HEK293 (cell line): Measurements from ENCODE around the gene LAMA2.

Experiments
- CTCF ChIA-PET: fragments of 350-600 bp; formaldehyde crosslinking; extraction: SDS; loops from one replicate; lab custom pipeline; 2021; ENCODE audit warnings: antibody characterized with exemption; lab: Yijun Ruan, JAX
- POLR2A ChIA-PET: fragments of 300-600 bp; formaldehyde crosslinking; extraction: SDS; loops from one replicate; lab custom pipeline; 2020; ENCODE audit warnings: antibody characterized with exemption, inconsistent platforms; lab: Yijun Ruan, JAX
- H3K27ac ChIP-seq: fragments of 200-500 bp; sonication (Bioruptor generic); 2 replicates; pipeline ENCODE4 v1.5.1; 2014; ENCODE audit warnings: low read depth, low read length, control low read depth, inconsistent platforms; ENCODE audit errors: extremely low read depth
- H3K36me3 ChIP-seq, 2 experiments: fragments of 200-500 bp in 1 of 2; sonication (Bioruptor generic) in 1 of 2; 1 replicate in 1 of 2; 2 replicates in 1 of 2; pipeline ENCODE4 v1.5.1; 2014 to 2017; ENCODE audit warnings: inconsistent platforms in 2 of 2, low read length in 2 of 2; ENCODE audit not compliant: control insufficient read depth in 2 of 2, insufficient read depth in 1 of 2
- H3K4me1 ChIP-seq: fragments of 200-500 bp; sonication (Bioruptor generic); 2 replicates; pipeline ENCODE4 v1.5.1; 2014; ENCODE audit warnings: mild to moderate bottlenecking, low read length, inconsistent platforms; ENCODE audit not compliant: control insufficient read depth, insufficient read depth
- H3K4me3 ChIP-seq: 2 replicates; pipeline ENCODE4 v1.5.1; 2011; ENCODE audit warnings: low read depth, mild to moderate bottlenecking, control low read depth, low read length, moderate library complexity
- H3K9me3 ChIP-seq: fragments of 200-500 bp; sonication (Bioruptor generic); 2 replicates; pipeline ENCODE4 v1.5.1; 2014; ENCODE audit warnings: low read depth, low read length, inconsistent platforms; ENCODE audit not compliant: control insufficient read depth, insufficient read depth
- AEBP2 ChIP-seq: fragments of 450-650 bp; formaldehyde crosslinking; IDR thresholded peaks from 2 replicates; pipeline ENCODE4 v1.5.1; 2016; ENCODE audit warnings: missing biosample characterization, missing genetic modification characterization, borderline replicate concordance
- BCL11A ChIP-seq: fragments of 450-650 bp; formaldehyde crosslinking; IDR thresholded peaks from 2 replicates; pipeline ENCODE4 v1.5.1; 2016; ENCODE audit warnings: low read depth, missing biosample characterization, missing genetic modification characterization
- GLI4 ChIP-seq: fragments of 450-650 bp; formaldehyde crosslinking; IDR thresholded peaks from 2 replicates; pipeline ENCODE4 v1.5.1; 2016; ENCODE audit warnings: missing biosample characterization, missing genetic modification characterization
- HOXA7 ChIP-seq: sonication (generic); formaldehyde crosslinking; IDR thresholded peaks from 2 replicates; pipeline ENCODE4 v1.8.1; 2022; ENCODE audit warnings: missing genetic modification reagents, borderline replicate concordance
- KLF8 ChIP-seq: fragments of 450-650 bp; formaldehyde crosslinking; IDR thresholded peaks from 2 replicates; pipeline ENCODE4 v1.5.1; 2016; ENCODE audit warnings: missing biosample characterization, missing genetic modification characterization
- MYNN ChIP-seq: fragments of 450-650 bp; formaldehyde crosslinking; IDR thresholded peaks from 2 replicates; pipeline ENCODE4 v1.5.1; 2016; ENCODE audit warnings: missing biosample characterization, missing genetic modification characterization, borderline replicate concordance
- PRDM1 ChIP-seq: fragments of 450-650 bp; formaldehyde crosslinking; IDR thresholded peaks from 2 replicates; pipeline ENCODE4; 2016; ENCODE audit warnings: missing biosample characterization, missing genetic modification characterization
- SCRT1 ChIP-seq: fragments of 450-650 bp; formaldehyde crosslinking; IDR thresholded peaks from 2 replicates; pipeline ENCODE4 v1.5.1; 2016; ENCODE audit warnings: missing biosample characterization, missing genetic modification characterization, borderline replicate concordance
- YY2 ChIP-seq: fragments of 450-650 bp; formaldehyde crosslinking; IDR thresholded peaks from 2 replicates; pipeline ENCODE4 v1.5.1; 2016; ENCODE audit warnings: missing biosample characterization, missing genetic modification characterization
- ZBTB17 ChIP-seq: fragments of 450-650 bp; formaldehyde crosslinking; IDR thresholded peaks from 2 replicates; pipeline ENCODE4 v1.5.1; 2016; ENCODE audit warnings: missing biosample characterization, missing genetic modification characterization
- ZBTB26 ChIP-seq: fragments of 450-650 bp; formaldehyde crosslinking; optimal IDR thresholded peaks from 2 replicates; pipeline ENCODE3; 2016; ENCODE audit warnings: missing biosample characterization, mild to moderate bottlenecking, missing genetic modification characterization
- ZBTB48 ChIP-seq: fragments of 450-650 bp; formaldehyde crosslinking; IDR thresholded peaks from 2 replicates; pipeline ENCODE4 v1.5.1; 2016; ENCODE audit warnings: missing biosample characterization, missing genetic modification characterization
- ZEB2 ChIP-seq: fragments of 450-650 bp; formaldehyde crosslinking; IDR thresholded peaks from 2 replicates; pipeline ENCODE4 v1.5.1; 2016; ENCODE audit warnings: missing biosample characterization, missing genetic modification characterization
- ZIC2 ChIP-seq: fragments of 450-650 bp; formaldehyde crosslinking; IDR thresholded peaks from 2 replicates; pipeline ENCODE4 v1.5.1; 2016; ENCODE audit warnings: missing biosample characterization, missing genetic modification characterization
- ZNF10 ChIP-seq: fragments of 450-650 bp; formaldehyde crosslinking; IDR thresholded peaks from 2 replicates; pipeline ENCODE4 v1.5.1; 2017; ENCODE audit warnings: missing biosample characterization, missing genetic modification characterization
- ZNF138 ChIP-seq: fragments of 450-650 bp; formaldehyde crosslinking; IDR thresholded peaks from 2 replicates; pipeline ENCODE4 v1.5.1; 2016; ENCODE audit warnings: missing biosample characterization, missing genetic modification characterization, borderline replicate concordance
- ZNF175 ChIP-seq: fragments of 450-650 bp; formaldehyde crosslinking; IDR thresholded peaks from 2 replicates; pipeline ENCODE4 v1.5.1; 2016; ENCODE audit warnings: missing biosample characterization, missing genetic modification characterization
- ZNF2 ChIP-seq: fragments of 450-650 bp; formaldehyde crosslinking; IDR thresholded peaks from 2 replicates; pipeline ENCODE4 v1.5.1; 2016; ENCODE audit warnings: missing biosample characterization, missing genetic modification characterization
- ZNF513 ChIP-seq: fragments of 450-650 bp; IDR thresholded peaks from 2 replicates; pipeline ENCODE4 v1.5.1; 2018; ENCODE audit warnings: missing biosample characterization, missing genetic modification characterization
- ZNF561 ChIP-seq: fragments of 450-650 bp; IDR thresholded peaks from 2 replicates; pipeline ENCODE4 v1.5.1; 2018; ENCODE audit warnings: missing biosample characterization, missing genetic modification characterization, borderline replicate concordance
- ZNF629 ChIP-seq: fragments of 450-650 bp; formaldehyde crosslinking; IDR thresholded peaks from 2 replicates; pipeline ENCODE4 v1.5.1; 2017; ENCODE audit warnings: missing biosample characterization, missing genetic modification characterization
- ZNF837 ChIP-seq: fragments of 450-650 bp; formaldehyde crosslinking; IDR thresholded peaks from 2 replicates; pipeline ENCODE4 v1.5.1; 2016; ENCODE audit warnings: missing biosample characterization, missing genetic modification characterization
- ZSCAN23 ChIP-seq: fragments of 450-650 bp; formaldehyde crosslinking; IDR thresholded peaks from 2 replicates; pipeline ENCODE4 v1.5.1; 2016; ENCODE audit warnings: missing biosample characterization, missing genetic modification characterization
- TF ChIP-seq, protein P1 (sequence below): fragments of 450-650 bp; formaldehyde crosslinking; IDR thresholded peaks from 2 replicates; pipeline ENCODE4 v1.5.0; 2017; ENCODE audit warnings: missing biosample characterization, missing genetic modification characterization, borderline replicate concordance
- TF ChIP-seq, protein P2 (sequence below): fragments of 450-650 bp; formaldehyde crosslinking; IDR thresholded peaks from 2 replicates; pipeline ENCODE4 v1.5.1; 2016; ENCODE audit warnings: missing biosample characterization, missing genetic modification characterization
- TF ChIP-seq, protein P3 (sequence below): fragments of 450-650 bp; formaldehyde crosslinking; IDR thresholded peaks from 2 replicates; pipeline ENCODE4 v1.5.1; 2016; ENCODE audit warnings: missing biosample characterization, missing genetic modification characterization

The LAMA2 gene

DNA sequence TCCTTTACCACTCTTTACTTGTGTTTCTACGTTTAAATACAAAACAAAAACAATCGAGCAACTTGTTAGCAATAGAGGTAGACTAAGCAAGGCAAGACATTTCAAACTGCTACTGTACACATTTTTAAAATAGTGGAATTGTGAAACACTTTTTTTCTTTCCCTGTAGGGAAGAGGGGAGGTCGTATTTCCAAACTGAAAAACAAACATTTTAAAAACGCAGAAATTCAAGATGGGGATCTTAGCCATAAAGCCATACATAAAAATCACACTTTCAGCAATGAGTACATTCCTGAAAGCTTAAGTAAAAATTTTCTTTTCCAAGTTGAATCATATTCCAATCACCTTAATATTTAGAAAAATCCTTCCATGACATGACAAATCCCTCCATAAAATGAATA, 267.6 kb downstream of the LAMA2 start:
- POLR2A ChIA-PET, result no interaction called here
- H3K27ac ChIP-seq, result no peak overlapping the region
- H3K4me1 ChIP-seq, result no peaks in the 10 kb centered on the region
- H3K9me3 ChIP-seq, result no peaks in the 10 kb centered on the region
- no peak overlapping the region for H3K4me3 ChIP-seq
- CTCF ChIA-PET, result no interaction called here
- TF ChIP-seq ZNF513, result no peak
- no peak for TF ChIP-seq ZNF138 (tag by site-specific recombination)
- TF ChIP-seq, protein P1, sequence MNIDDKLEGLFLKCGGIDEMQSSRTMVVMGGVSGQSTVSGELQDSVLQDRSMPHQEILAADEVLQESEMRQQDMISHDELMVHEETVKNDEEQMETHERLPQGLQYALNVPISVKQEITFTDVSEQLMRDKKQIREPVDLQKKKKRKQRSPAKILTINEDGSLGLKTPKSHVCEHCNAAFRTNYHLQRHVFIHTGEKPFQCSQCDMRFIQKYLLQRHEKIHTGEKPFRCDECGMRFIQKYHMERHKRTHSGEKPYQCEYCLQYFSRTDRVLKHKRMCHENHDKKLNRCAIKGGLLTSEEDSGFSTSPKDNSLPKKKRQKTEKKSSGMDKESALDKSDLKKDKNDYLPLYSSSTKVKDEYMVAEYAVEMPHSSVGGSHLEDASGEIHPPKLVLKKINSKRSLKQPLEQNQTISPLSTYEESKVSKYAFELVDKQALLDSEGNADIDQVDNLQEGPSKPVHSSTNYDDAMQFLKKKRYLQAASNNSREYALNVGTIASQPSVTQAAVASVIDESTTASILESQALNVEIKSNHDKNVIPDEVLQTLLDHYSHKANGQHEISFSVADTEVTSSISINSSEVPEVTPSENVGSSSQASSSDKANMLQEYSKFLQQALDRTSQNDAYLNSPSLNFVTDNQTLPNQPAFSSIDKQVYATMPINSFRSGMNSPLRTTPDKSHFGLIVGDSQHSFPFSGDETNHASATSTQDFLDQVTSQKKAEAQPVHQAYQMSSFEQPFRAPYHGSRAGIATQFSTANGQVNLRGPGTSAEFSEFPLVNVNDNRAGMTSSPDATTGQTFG, result no peak
- TF ChIP-seq, protein P2, sequence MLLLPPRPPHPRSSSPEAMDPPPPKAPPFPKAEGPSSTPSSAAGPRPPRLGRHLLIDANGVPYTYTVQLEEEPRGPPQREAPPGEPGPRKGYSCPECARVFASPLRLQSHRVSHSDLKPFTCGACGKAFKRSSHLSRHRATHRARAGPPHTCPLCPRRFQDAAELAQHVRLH (tag by site-specific recombination), result no peak
- TF ChIP-seq MYNN (tag by site-specific recombination), result no peak
- TF ChIP-seq ZNF837 (tag by site-specific recombination), result no peak
- no peak for TF ChIP-seq BCL11A (tag by site-specific recombination)
- TF ChIP-seq ZNF561, result no peak
- no peak for TF ChIP-seq ZNF10 (tag by site-specific recombination)
- no peak for TF ChIP-seq AEBP2 (tag by site-specific recombination)
- TF ChIP-seq PRDM1 (tag by site-specific recombination), result no peak
- TF ChIP-seq HOXA7 (CRISPR knock-in tag), result no peak
- no peak for TF ChIP-seq ZNF2 (tag by site-specific recombination)
- TF ChIP-seq YY2 (tag by site-specific recombination), result no peak
- no peak for TF ChIP-seq KLF8
- TF ChIP-seq ZEB2 (tag by site-specific recombination), result no peak
- TF ChIP-seq ZNF175 (tag by site-specific recombination), result no peak
- TF ChIP-seq, protein P3, sequence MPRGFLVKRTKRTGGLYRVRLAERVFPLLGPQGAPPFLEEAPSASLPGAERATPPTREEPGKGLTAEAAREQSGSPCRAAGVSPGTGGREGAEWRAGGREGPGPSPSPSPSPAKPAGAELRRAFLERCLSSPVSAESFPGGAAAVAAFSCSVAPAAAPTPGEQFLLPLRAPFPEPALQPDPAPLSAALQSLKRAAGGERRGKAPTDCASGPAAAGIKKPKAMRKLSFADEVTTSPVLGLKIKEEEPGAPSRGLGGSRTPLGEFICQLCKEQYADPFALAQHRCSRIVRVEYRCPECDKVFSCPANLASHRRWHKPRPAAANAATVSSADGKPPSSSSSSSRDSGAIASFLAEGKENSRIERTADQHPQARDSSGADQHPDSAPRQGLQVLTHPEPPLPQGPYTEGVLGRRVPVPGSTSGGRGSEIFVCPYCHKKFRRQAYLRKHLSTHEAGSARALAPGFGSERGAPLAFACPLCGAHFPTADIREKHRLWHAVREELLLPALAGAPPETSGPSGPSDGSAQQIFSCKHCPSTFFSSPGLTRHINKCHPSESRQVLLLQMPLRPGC (tag by site-specific recombination), result no peak
- no peak for TF ChIP-seq ZNF629 (tag by site-specific recombination)
- no peak for TF ChIP-seq ZBTB17
- no peaks in the 10 kb centered on the region for H3K36me3 ChIP-seq

DNA sequence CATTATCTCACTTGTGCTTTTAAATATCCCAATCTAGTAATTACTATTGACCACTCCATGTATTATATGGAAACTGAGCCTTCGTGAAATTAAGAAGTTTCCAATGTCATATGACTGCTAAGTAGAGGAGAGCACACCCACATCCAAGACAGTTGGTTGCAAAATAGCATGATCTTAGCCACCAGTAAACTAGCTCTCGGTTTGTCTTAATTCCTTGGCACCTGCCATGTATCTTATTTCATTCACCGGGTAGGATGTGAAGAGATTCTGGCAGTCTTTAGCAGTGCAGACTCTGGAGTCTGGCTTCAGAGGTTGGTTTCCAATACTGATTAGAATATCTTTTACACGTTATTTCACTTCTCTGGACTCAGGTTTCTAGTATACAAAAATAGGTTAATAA, 270.3 kb downstream of the LAMA2 start:
- POLR2A ChIA-PET, result no interaction called here
- Histone ChIP-seq H3K9me3 (no peaks in the 10 kb centered on the region), H3K36me3 (no peaks in the 10 kb centered on the region), H3K4me3 (no peak overlapping the region), H3K27ac (no peak overlapping the region), H3K4me1 (no peaks in the 10 kb centered on the region)
- CTCF ChIA-PET, result no interaction called here
- no peak for TF ChIP-seq ZIC2
- TF ChIP-seq HOXA7 (CRISPR knock-in tag), result no peak
- TF ChIP-seq ZBTB48, result no peak
- TF ChIP-seq ZBTB26 (tag by site-specific recombination), result no peak
- no peak for TF ChIP-seq GLI4 (tag by site-specific recombination)
- TF ChIP-seq, protein P3 (tag by site-specific recombination), result no peak
- TF ChIP-seq ZSCAN23, result no peak
- no peak for TF ChIP-seq SCRT1 (tag by site-specific recombination)
